GM18505 (cell line): ENCODE data around the gene TRIM52.
"Not testable (repeated sequence)": the region's sequence is repeated elsewhere in the genome, so short reads cannot be mapped to it uniquely, and the experiment has no call there.

Experiments used
- ATAC-seq: cut with Tn5 transposase; IDR thresholded peaks from one replicate; pipeline ENCODE4 v1.9.1; 2021; ENCODE audit not compliant: unreplicated experiment
- POLR2A ChIP-seq: IDR thresholded peaks from 4 replicates; pipeline ENCODE4 v1.6.1; 2011; ENCODE audit warnings: borderline replicate concordance; ENCODE audit not compliant: insufficient read depth, insufficient read length; ENCODE audit errors: extremely low read depth

TRIM52 gene

DNA sequence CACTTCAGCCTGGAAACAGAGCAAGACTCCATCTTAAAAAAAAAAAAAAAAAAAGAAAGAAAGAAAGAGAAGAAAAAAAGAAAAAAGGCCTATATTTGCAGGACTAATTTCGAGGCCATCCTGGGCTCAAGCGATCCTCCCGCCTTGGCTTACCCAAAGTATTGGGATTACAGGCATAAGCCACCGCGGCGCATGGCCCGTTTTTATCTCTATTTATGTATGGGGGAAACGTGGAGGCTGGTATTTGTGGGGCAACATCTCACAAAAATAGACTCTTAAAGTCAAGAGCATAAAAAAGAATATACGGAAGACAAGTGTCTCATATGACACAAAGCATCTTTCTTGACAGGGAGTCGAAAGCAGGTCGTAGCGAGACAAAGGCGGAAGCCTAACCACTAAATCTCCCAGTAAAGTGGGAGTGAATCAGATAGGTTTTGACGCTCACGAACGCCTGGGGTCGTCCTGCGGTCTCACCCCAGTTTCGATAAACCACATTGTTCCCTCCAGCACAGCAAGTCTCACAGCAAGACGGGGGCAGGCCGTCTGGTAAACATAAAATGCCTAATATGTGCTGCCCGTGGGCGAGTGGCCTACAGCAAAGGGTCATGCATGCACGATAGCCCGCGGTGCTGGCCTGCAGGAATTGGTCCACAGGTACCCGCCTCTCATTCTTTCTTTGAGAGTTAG lies 39.7 kb downstream of the TRIM52 start:
- ATAC-seq: no peak
- TF ChIP-seq POLR2A: no peak

GRCh38 chr5:181220178-181220515 lies 40.8 kb downstream of the TRIM52 start:
- TF ChIP-seq POLR2A: no peak
- no peak for ATAC-seq

DNA sequence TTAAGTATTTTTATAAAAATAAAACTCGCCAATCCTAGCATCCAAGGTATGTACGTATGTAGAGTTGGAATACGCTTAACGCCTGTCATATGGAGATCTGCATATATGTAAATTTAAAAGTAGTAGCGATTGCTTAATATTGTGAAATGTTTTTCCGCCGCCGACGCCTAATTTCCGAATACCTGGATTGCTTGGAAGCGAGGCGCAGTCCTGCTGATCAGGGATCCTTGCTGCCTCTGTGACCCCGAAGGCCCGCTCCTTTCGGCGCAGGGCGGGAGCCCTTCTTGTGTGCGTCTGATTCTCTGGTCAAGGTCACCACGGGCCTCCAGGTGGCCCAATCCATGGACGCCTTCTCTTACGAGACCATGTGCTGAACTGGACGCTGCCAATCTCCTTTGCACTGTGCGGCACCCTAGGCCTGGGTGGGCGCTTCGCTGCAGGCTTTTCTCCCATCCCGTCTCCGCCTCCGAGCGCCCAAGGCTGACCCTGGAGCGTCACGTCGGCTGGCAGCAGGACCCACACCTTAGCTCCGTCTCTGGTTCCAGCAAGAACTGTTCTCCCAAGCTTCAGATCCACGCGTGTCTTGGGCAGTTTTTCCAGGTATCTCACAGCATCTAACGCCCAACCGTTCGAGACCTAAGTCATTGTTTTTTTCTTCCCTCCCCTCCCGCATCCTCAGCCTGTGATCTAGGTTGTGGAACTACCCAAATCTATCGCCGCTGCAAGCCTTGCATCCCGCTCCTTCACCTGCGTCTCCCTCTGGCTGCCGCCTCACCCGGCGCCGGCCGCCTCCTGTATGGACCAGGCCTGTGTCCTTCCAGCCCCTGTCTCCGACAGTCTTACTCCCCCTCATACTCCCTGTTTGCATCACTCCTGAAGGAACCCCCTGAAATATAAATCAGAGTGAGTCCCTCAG lies 41.4 kb downstream of the TRIM52 start:
- no peak for TF ChIP-seq POLR2A
- no peak for ATAC-seq

- TF ChIP-seq POLR2A: no peak
- ATAC-seq: no peak
These were observed 42.2 kb downstream of the TRIM52 start for GRCh38 chr5:181218795-181219124.

DNA sequence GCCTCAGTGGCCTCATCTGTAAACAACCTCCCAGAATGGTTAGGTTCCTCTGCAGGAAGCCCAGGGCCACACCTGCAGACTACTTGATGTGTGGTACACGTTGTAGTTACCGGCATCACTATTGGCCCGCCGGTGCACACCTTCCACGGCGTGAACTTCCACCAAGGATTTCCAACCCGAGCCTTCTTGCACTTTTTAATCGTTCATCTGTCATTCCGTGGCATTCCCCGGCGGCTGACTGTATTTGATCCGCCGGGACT lies 43.2 kb downstream of the TRIM52 start:
- peak; percentile 18 for ATAC-seq
- no peak for TF ChIP-seq POLR2A

DNA sequence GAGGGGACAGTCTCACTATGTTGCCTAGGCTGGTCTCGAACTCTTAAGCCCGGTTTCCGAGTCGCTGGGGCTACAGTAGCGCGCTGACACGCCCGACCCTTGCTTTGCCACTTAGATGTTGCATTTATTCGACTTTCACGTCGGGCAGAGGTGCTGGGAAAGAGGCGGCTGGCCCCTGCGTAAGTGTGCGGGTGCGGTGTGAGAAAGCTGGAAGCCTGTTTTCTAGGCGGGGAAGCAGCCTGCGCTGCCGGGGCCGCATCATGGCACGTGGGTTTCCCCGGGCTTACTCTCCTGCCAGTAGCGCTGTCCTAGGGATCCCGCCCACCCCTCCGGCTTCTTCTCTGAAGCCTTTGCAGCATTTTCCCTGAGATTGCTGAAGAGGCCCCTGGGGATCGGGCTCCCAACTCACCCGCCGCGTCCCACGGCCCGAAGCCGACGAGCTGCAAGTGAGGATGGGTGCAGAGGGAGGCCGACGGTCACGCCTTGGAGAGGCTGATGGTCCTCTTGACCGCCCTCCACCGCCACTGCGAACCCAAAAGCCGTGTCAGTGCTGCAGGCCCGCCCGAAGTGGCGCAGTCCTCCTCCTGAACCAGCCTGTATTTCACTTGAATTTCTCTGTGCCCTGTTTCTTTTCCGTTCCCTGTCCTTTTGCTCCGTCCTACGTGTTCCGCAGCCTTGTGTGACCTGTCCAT lies 43.7 kb downstream of the TRIM52 start:
- TF ChIP-seq POLR2A: no peak
- peak; percentile 26 for ATAC-seq

DNA sequence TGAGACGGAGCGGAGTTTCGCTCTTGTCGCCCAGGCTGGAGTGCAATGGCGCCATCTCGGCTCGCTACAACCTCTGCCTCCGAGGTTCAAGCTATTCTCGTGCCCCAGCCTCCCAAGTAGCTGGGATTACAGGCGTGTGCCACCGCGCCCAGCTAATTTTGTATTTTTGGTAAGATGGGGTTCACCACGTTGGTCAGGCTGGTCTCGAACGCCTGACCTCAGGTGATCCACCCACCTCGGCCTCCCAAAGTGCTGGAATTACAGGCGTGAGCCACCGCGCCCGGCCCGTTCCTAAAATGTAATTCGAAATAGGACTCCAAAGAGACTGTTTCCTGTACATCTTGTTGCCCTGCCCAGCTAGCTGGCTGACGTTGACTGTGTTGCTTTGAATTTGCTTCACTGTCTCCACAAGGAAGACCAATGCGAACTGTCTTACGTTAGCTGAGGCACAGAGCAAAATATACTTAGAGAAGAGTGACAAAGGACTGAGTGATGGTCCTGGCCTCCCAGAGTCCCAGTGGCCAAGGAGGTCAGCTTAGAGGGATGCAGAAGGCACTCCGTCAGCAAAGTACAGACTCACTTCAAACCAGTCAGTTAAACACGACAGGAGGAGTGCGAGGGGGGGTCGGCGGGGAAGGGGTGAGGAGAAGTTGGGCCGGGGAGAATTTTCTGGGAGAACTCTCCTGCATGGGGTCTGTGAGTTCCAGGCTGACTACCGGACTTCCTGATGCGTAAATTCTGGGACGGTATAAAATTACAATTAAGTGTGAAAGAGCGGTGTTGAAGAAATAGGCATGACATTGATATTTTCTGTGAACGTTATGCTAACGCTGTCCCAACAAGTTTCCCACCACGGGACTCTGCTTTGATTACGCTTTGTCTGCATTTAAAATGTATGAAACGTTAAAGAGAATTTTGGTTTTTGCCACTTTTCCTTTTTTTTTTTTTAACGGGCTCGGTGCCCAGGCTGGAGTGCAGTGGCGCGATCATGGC lies 44.6 kb downstream of the TRIM52 start:
- no peak for TF ChIP-seq POLR2A
- no peak for ATAC-seq

GRCh38 chr5:181214249-181214648 lies 46.7 kb downstream of the TRIM52 start:
- ATAC-seq: not testable (repeated sequence)

DNA sequence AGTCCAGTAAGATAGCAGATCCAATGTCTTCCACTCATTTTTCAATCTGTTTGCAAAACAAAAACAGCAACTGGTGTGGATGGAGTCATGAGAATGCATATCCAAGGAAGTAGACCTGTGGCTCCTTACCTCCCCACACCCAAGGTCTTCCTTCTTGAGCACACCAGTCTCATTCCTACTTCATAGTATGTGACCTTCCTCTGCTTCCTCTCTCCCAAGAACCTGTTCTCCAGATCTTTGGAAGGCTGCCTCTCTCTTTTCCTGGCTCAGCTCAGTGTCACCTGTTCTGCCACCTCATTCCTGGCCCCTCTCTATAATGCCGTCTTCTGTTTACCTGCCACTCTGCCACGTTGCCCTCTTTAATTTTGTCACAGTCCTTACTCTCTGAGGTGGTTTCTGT lies 48.0 kb downstream of the TRIM52 start:
- ATAC-seq: no peak
- no peak for TF ChIP-seq POLR2A

DNA sequence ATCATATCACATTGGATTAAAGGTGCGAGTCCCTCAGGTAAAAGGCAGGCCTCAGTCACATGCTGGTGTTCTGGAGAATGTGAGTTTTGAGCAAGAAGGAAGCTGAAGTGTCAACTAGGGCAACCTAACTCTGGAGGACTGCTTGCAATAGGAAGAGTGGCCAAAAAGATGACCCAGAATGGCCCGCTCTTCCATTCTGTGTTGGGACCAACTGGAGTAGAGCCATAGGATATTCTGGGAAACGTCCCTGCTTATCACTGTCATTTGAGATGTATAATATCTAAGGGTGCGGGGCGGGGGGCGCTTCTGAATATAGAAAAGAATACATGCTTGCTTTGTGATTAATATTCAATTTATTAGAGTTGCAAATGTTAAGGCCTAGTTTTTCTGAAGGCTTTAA lies 48.9 kb downstream of the TRIM52 start:
- TF ChIP-seq POLR2A: no peak
- ATAC-seq: no peak

DNA sequence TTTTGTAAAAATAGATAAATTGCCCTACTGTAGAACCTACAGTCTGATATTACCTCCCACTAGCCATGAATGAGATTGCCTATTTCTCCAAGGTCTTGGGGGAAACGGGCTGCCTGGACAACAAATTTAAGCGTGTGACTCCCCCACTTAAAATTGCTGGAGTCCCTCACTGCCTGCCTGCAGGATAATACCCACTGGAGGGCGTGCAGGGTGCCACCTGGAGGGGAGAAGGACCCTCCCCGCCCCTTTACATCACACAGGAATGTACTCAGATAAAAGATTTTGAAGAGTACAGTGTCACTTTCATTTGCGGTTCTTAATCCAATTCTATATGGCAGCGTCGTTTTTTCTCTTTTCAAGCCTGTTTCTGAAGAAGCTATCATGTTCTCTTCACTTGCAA lies 49.7 kb downstream of the TRIM52 start:
- no peak for ATAC-seq
- TF ChIP-seq POLR2A: no peak

DNA sequence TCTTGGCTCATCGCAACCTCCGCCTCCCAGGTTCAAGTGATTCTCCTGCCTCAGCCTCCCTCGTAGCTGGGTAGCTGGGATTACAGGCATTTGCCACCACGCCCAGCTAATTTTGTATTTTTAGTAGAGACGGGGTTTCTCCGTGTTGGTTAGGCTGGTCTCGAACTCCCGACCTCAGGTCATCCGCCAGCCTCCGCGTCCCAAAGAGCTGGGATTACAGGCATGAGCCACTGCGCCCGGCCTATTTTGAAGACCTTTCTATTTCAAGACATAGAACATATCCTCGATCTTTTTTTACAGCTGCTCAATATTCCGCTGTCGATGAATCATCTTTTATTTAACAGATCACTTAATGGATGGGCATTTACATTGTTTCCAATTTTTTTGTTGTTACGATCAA lies 50.2 kb downstream of the TRIM52 start:
- not testable (repeated sequence) for ATAC-seq

GRCh38 chr5:181210148-181210547 lies 50.8 kb downstream of the TRIM52 start:
- ATAC-seq: not testable (repeated sequence)

GRCh38 chr5:181209006-181209405 lies 51.9 kb downstream of the TRIM52 start:
- ATAC-seq: not testable (repeated sequence)
